ENCODE data around the gene ASPG.
"Not testable (repeated sequence)": the region's sequence is repeated elsewhere in the genome, so short reads cannot be mapped to it uniquely, and the experiment has no call there.

The ASPG gene

GRCh38 chr14:104150136-104151025 lies 64.9 kb downstream of the ASPG start:
- no peak for DNase-seq

GRCh38 chr14:104151026-104151381 lies 65.5 kb downstream of the ASPG start:
- no peak for DNase-seq

- no peak for DNase-seq
These were observed 66.2 kb downstream of the ASPG start for GRCh38 chr14:104151566-104152245.

GRCh38 chr14:104152246-104152575 lies 66.7 kb downstream of the ASPG start:
- DNase-seq, result no peak

GRCh38 chr14:104152686-104153393 lies 67.3 kb downstream of the ASPG start:
- no peak for DNase-seq

GRCh38 chr14:104153394-104153755 lies 67.9 kb downstream of the ASPG start:
- DNase-seq, result not testable (repeated sequence)

GRCh38 chr14:104154246-104154645 lies 68.7 kb downstream of the ASPG start:
- no peak for DNase-seq

GRCh38 chr14:104155513-104155912 lies 70.0 kb downstream of the ASPG start:
- DNase-seq, result no peak

GRCh38 chr14:104156142-104156541 lies 70.6 kb downstream of the ASPG start:
- DNase-seq, result no peak

GRCh38 chr14:104157016-104157928 lies 71.8 kb downstream of the ASPG start:
- DNase-seq, result no peak

- DNase-seq, result no peak
These were observed 73.6 kb downstream of the ASPG start for GRCh38 chr14:104158827-104159798.

- no peak for DNase-seq
These were observed 74.5 kb downstream of the ASPG start for GRCh38 chr14:104159990-104160389.

GRCh38 chr14:104161602-104162367 lies 76.3 kb downstream of the ASPG start:
- DNase-seq, result no peak

GRCh38 chr14:104162495-104162894 lies 77.0 kb downstream of the ASPG start:
- DNase-seq, result no peak

- no peak for DNase-seq
These were observed 78.0 kb downstream of the ASPG start for GRCh38 chr14:104163541-104163940.

- no peak for DNase-seq
These were observed 78.5 kb downstream of the ASPG start for GRCh38 chr14:104164041-104164440.

GRCh38 chr14:104164512-104164911 lies 79.0 kb downstream of the ASPG start:
- DNase-seq, result no peak

Data from cerebellar nuclear complex (tissue), 1 donor.